ENCODE results near the gene TMEM120A.

DNA sequence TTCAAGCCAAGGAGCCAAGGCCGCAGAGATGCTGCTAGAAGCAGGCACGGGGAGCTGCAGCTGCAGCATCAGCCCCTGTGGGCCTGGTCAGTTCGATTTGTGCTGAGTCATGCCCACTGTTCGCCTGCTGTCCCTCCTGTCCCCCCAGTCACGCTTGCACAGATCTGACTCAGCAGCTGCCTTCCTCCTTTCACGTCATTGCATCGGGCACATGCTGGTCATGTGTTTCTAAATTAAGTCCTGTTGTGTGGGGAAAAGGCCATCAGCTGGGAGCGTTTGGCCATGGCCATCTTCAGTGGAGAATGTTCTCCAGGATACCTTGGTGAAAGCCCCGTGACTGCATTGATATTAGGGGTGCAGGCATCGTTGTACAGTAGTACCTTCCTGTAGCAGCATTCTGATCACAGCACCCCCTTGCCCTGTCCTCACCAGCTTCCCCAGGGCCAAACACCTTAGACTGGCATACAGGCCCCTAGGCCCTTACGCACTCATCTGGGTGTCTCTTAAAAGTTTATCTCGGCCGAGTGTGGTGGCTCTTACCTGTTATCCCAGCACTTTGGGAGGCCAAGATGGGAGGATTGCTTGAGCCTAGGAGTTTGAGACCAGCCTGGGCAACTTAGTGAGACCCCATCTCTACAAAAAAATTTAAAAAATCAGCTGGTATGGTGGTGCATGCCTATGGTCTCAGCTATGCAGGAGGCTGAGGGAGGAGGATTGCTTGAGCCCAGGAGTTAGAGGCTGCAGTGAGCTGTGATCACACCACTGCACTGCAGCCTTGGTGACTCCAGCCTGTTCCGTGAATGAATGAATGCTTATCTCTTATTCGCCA, 56.2 kb downstream of the TMEM120A start:
- TF ChIP-seq, protein P1, sequence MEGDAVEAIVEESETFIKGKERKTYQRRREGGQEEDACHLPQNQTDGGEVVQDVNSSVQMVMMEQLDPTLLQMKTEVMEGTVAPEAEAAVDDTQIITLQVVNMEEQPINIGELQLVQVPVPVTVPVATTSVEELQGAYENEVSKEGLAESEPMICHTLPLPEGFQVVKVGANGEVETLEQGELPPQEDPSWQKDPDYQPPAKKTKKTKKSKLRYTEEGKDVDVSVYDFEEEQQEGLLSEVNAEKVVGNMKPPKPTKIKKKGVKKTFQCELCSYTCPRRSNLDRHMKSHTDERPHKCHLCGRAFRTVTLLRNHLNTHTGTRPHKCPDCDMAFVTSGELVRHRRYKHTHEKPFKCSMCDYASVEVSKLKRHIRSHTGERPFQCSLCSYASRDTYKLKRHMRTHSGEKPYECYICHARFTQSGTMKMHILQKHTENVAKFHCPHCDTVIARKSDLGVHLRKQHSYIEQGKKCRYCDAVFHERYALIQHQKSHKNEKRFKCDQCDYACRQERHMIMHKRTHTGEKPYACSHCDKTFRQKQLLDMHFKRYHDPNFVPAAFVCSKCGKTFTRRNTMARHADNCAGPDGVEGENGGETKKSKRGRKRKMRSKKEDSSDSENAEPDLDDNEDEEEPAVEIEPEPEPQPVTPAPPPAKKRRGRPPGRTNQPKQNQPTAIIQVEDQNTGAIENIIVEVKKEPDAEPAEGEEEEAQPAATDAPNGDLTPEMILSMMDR (IDR thresholded peaks at IDR 0.05; ENCODE audit: low read depth, low read length): no peak
- no peak for TF ChIP-seq POLR2A (IDR thresholded peaks at IDR 0.05; ENCODE audit: extremely low read depth, insufficient read length)
